Activated T-helper 1 cell treated with anti-CD3 and anti-CD28 coated beads, Interleukin-2, amount 50 U/mL, for 16 hours (primary cell): ENCODE data around the gene RBMY1D.
"Not testable (repeated sequence)": the region's sequence is repeated elsewhere in the genome, so short reads cannot be mapped to it uniquely, and the experiment has no call there.

ENCODE experiments used
- DNase-seq, 2 donors: peaks; one replicate each; pipeline ENCODE4 v3.0.0-alpha.2; 2020; ENCODE audit warnings: low read depth in 1 of 2, low spot score in 1 of 2

The RBMY1D gene

GRCh38 chrY:21894426-21894825 lies at the start of gene RBMY1D:
Gene RBMY1D (minus strand): TSS chrY:21894526. CDS start chrY:21892513, 2,013 bp downstream.
- not testable (repeated sequence) for DNase-seq

GRCh38 chrY:21917932-21918331 lies 23.6 kb upstream of the RBMY1D start, which contains the start of gene RBMY1E:
Gene RBMY1E (minus strand): TSS chrY:21918032. CDS start chrY:21916054, 1,978 bp downstream.
- not testable (repeated sequence) for DNase-seq

GRCh38 chrY:21869407-21870076 lies 24.8 kb downstream of the RBMY1D start:
- not testable (repeated sequence) for DNase-seq

GRCh38 chrY:21845481-21845880 lies 48.8 kb downstream of the RBMY1D start:
- DNase-seq = no peak

- DNase-seq = no peak
Measured at GRCh38 chrY:21842090-21842489, 52.2 kb downstream of the RBMY1D start.

GRCh38 chrY:21839489-21839888 lies 54.8 kb downstream of the RBMY1D start:
- DNase-seq = no peak

- no peak for DNase-seq
Measured at GRCh38 chrY:21836343-21836742, 58.0 kb downstream of the RBMY1D start.

GRCh38 chrY:21835052-21835451 lies 59.3 kb downstream of the RBMY1D start:
- DNase-seq = no peak
